ENCODE measurements around the gene SLC26A1.
"Not testable (repeated sequence)": the region's sequence is repeated elsewhere in the genome, so short reads cannot be mapped to it uniquely, and the experiment has no call there.

SLC26A1 gene

GRCh38 chr4:952881-953573 lies 40.2 kb downstream of the SLC26A1 start:
- DNase-seq: no peak

- no peak for DNase-seq
Measured at GRCh38 chr4:951594-952468, 41.4 kb downstream of the SLC26A1 start.

GRCh38 chr4:951186-951585 lies 42.0 kb downstream of the SLC26A1 start:
- no peak for DNase-seq

GRCh38 chr4:950136-951020 lies 42.8 kb downstream of the SLC26A1 start:
- DNase-seq: no peak

- DNase-seq: no peak
Measured at GRCh38 chr4:949656-950055, 43.5 kb downstream of the SLC26A1 start.

GRCh38 chr4:948936-949300 lies 44.3 kb downstream of the SLC26A1 start:
- DNase-seq: no peak

GRCh38 chr4:948101-948935 lies 44.9 kb downstream of the SLC26A1 start:
- DNase-seq: no peak

GRCh38 chr4:947491-947971 lies 45.7 kb downstream of the SLC26A1 start:
- DNase-seq: no peak

GRCh38 chr4:946517-947471 lies 46.4 kb downstream of the SLC26A1 start:
- no peak for DNase-seq

- DNase-seq: no peak
Measured at GRCh38 chr4:946103-946450, 47.1 kb downstream of the SLC26A1 start.

GRCh38 chr4:945274-946102 lies 47.7 kb downstream of the SLC26A1 start:
- DNase-seq: no peak

GRCh38 chr4:939508-939907 lies 53.7 kb downstream of the SLC26A1 start:
- not testable (repeated sequence) for DNase-seq

Data from inflammatory macrophage treated with lipopolysaccharide for 1 hour (primary cell).